Mucosa of rectum (tissue), 2 donors: ENCODE results near the gene GNB1L.

ENCODE experiments used
- H3K27ac ChIP-seq, 2 donors: one replicate each; pipeline ENCODE4 v1.7.0; 2013; ENCODE audit warnings: inconsistent platforms in 2 of 2, low read depth in 2 of 2, low read length in 2 of 2
- H3K27me3 ChIP-seq, 2 donors: one replicate each; pipeline ENCODE4 v1.7.0; 2013; ENCODE audit warnings: low read length in 2 of 2; ENCODE audit not compliant: control insufficient read depth in 2 of 2, insufficient read depth in 2 of 2
- H3K36me3 ChIP-seq, 2 donors: one replicate each; pipeline ENCODE4 v1.7.0; 2013; ENCODE audit warnings: low read length in 2 of 2; ENCODE audit not compliant: control insufficient read depth in 2 of 2, insufficient read depth in 2 of 2
- H3K4me1 ChIP-seq, 2 donors: one replicate each; pipeline ENCODE4 v1.7.0; 2013; ENCODE audit warnings: low read length in 2 of 2, mild to moderate bottlenecking in 1 of 2; ENCODE audit not compliant: control insufficient read depth in 2 of 2, insufficient read depth in 2 of 2
- H3K4me3 ChIP-seq, 2 donors: one replicate each; pipeline ENCODE4 v1.7.0; 2013; ENCODE audit warnings: low read length in 2 of 2
- H3K9ac ChIP-seq, 2 donors: one replicate each; pipeline ENCODE4 v1.7.0; 2013; ENCODE audit warnings: low read length in 2 of 2, low read depth in 1 of 2, mild to moderate bottlenecking in 1 of 2
- H3K9me3 ChIP-seq, 2 donors: one replicate each; pipeline ENCODE4 v1.7.0; 2013; ENCODE audit warnings: low read length in 2 of 2; ENCODE audit not compliant: control insufficient read depth in 2 of 2
- donor health status: healthy.
- donor health status: Normal muscosa, but diverticular disease.

GNB1L gene

GRCh38 chr22:19759427-19760057, 95.1 kb downstream of the GNB1L start:
- Histone ChIP-seq H3K4me1 (peaks cover 0 to 4% of the 10 kb centered on the region in 2 donors), H3K27me3 (peaks cover 63 to 68% of the 10 kb centered on the region in 2 donors), H3K4me3 (no peak overlapping the region)

GRCh38 chr22:19758896-19759426, 95.7 kb downstream of the GNB1L start:
- no peak overlapping the region for H3K9ac ChIP-seq
- no peaks in the 10 kb centered on the region for H3K36me3 ChIP-seq
- H3K27me3 ChIP-seq = peaks cover 67 to 68% of the 10 kb centered on the region in 2 donors
- no peaks in the 10 kb centered on the region for H3K9me3 ChIP-seq
- no peak overlapping the region for H3K4me3 ChIP-seq
- no peak overlapping the region for H3K27ac ChIP-seq
- H3K4me1 ChIP-seq = peaks cover 0 to 4% of the 10 kb centered on the region in 2 donors

More at GRCh38 chr22:19759427-19760057, 95.1 kb downstream of the GNB1L start:
- H3K9me3 ChIP-seq = no peaks in the 10 kb centered on the region
- H3K36me3 ChIP-seq = no peaks in the 10 kb centered on the region
- H3K27ac ChIP-seq = no peak overlapping the region
- no peak overlapping the region for H3K9ac ChIP-seq

GRCh38 chr22:19757985-19758895, 96.4 kb downstream of the GNB1L start:
- Histone ChIP-seq H3K9ac (no peak overlapping the region), H3K4me1 (peaks cover 0 to 4% of the 10 kb centered on the region in 2 donors)

GRCh38 chr22:19757140-19757984, 97.3 kb downstream of the GNB1L start:
- Histone ChIP-seq H3K27me3 (peaks cover 61 to 63% of the 10 kb centered on the region in 2 donors), H3K27ac (no peak overlapping the region), H3K9ac (no peak overlapping the region), H3K9me3 (no peaks in the 10 kb centered on the region), H3K4me1 (peaks cover 0 to 4% of the 10 kb centered on the region in 2 donors), H3K4me3 (peak overlapping the region in 1 of 2 donors; percentile 41), H3K36me3 (no peaks in the 10 kb centered on the region)

More at GRCh38 chr22:19757985-19758895, 96.4 kb downstream of the GNB1L start:
- no peaks in the 10 kb centered on the region for H3K9me3 ChIP-seq
- peaks cover 68% of the 10 kb centered on the region in 2 donors for H3K27me3 ChIP-seq
- no peak overlapping the region for H3K27ac ChIP-seq
- H3K4me3 ChIP-seq = no peak overlapping the region
- no peaks in the 10 kb centered on the region for H3K36me3 ChIP-seq

GRCh38 chr22:19756288-19757128, 98.2 kb downstream of the GNB1L start:
- H3K36me3 ChIP-seq = no peaks in the 10 kb centered on the region
- peaks cover 0 to 4% of the 10 kb centered on the region in 2 donors for H3K4me1 ChIP-seq
- no peak overlapping the region for H3K9ac ChIP-seq
- H3K27me3 ChIP-seq = peaks cover 53 to 58% of the 10 kb centered on the region in 2 donors
- H3K4me3 ChIP-seq = peak overlapping the region in 1 of 2 donors; percentile 41
- no peak overlapping the region for H3K27ac ChIP-seq
- H3K9me3 ChIP-seq = no peaks in the 10 kb centered on the region

GRCh38 chr22:19755722-19756287, 98.9 kb downstream of the GNB1L start:
- H3K27me3 ChIP-seq = peaks cover 49 to 60% of the 10 kb centered on the region in 2 donors
- H3K4me3 ChIP-seq = no peak overlapping the region
- peaks cover 0 to 4% of the 10 kb centered on the region in 2 donors for H3K4me1 ChIP-seq
- no peaks in the 10 kb centered on the region for H3K9me3 ChIP-seq
- H3K36me3 ChIP-seq = no peaks in the 10 kb centered on the region
- no peak overlapping the region for H3K27ac ChIP-seq
- no peak overlapping the region for H3K9ac ChIP-seq

GRCh38 chr22:19755145-19755710, 99.4 kb downstream of the GNB1L start:
- no peaks in the 10 kb centered on the region for H3K9me3 ChIP-seq
- H3K9ac ChIP-seq = no peak overlapping the region
- H3K4me3 ChIP-seq = no peak overlapping the region
- H3K27ac ChIP-seq = no peak overlapping the region
- H3K36me3 ChIP-seq = no peaks in the 10 kb centered on the region
- H3K27me3 ChIP-seq = peaks cover 49 to 61% of the 10 kb centered on the region in 2 donors
- H3K4me1 ChIP-seq = peaks cover 0 to 4% of the 10 kb centered on the region in 2 donors

- H3K36me3 ChIP-seq = no peaks in the 10 kb centered on the region
- H3K4me3 ChIP-seq = no peak overlapping the region
- H3K27me3 ChIP-seq = peaks cover 47 to 57% of the 10 kb centered on the region in 2 donors
- no peak overlapping the region for H3K9ac ChIP-seq
- no peaks in the 10 kb centered on the region for H3K9me3 ChIP-seq
- H3K4me1 ChIP-seq = peaks cover 0 to 4% of the 10 kb centered on the region in 2 donors
- H3K27ac ChIP-seq = no peak overlapping the region
Measured at GRCh38 chr22:19754701-19755144, 100.0 kb downstream of the GNB1L start.
